Fibroblast of the conjunctiva (primary cell): Measurements from ENCODE around the gene LRRC8C.

ENCODE experiments used
- DNase-seq: peaks from one replicate; pipeline ENCODE4 v3.0.0-alpha.2; 2010; ENCODE audit warnings: low read depth

LRRC8C gene

DNA sequence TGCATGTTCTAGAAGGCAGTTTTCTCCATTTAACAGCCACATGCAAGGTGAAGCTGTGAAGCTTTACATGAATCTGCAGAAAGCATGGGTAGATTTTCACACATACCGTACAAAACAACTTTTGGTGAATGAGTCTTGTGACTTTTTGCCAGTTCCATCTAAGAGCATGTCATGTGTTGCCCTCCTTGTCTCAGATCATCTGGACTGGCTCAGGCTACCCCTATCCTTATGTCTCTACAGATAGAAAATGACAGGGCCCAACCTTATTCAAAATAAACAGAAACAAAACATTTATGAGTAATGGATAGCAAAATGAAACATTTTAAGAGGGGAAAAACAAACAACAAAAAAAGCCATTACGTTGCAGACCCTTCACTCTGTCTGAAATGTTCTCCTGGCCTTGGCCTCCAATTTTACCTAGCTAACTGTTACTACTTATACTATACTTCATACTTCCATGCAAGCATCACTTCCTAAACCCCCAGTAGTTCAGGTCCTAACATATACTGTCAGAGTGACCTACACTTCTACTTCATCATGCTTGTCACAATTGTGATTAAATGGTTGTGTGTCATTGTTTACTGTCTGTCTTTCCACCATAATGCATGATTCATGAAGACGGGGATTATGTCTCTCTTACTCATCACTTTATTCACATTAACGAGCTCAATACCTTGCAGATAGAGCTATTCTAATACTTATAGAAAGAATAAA, 39.0 kb downstream of the LRRC8C start:
- DNase-seq: no peak

DNA sequence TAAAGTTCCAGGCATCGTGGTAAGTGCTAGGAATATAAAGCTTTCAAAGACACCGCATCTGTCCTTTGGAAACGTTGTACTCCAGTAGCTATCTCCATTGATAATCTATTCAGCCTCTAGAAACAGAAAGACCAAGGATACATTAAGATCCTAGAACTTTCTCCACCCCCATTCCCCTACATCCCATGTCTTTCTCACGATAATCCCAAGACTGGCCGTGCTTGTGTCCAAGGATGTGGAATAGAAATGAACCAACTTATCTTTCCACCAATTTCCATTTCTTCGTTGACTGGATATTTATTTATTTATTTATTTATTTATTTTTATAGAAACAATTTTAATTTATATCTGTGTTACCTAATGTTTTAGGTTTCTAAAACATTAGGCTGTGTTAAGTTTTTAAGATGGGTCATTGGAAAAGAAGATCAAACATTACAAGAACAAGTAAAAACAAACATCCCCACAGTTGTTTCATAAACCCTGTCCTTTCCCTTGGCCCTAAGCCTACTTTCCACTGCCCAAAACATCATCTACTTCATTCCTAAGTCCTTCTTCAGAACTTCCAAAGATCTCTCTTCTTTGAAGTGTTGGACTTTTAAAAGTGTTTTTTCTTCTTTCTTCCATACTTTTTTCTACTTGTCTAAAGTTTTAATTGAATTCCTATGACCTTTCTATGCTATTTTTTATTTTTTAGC, 39.7 kb downstream of the LRRC8C start:
- DNase-seq: peak; percentile 13

DNA sequence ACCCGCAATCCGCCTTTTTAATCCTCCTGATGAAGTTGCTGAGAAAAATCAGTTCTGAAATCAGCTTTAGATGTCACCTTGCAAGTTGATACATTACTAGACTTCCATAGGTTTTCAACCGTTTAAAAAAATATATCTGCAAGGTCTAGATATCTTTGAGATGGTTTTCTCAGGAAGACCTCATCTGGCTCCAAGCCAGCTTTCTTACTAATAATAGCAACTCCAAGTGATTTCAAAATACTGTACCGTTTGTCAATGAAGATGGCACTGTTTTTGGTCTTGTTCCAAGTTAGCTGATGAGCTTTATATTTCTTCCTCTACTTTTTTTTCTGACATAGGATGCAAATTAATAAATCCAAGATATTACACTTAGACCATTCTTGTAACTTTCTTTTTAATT, 40.3 kb downstream of the LRRC8C start:
- no peak for DNase-seq

DNA sequence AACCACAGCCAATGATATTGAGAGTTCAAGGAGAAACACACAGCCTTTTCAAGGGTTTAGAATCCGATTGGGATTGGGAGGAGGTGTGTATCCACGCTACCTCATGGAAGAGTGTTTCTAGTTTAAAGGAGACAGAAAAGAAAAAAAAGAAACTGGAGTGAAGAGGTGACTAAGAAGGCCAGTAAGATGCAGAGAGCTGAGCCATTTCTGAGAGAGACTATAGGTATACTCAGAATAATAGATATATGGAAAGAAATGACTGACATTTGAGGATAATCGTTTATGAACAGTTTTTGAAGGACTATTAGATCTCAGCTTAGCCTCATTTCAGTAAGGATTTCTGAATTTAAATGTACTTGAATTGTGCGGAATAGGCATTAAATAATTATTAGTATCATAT, 42.8 kb downstream of the LRRC8C start:
- DNase-seq: no peak

DNA sequence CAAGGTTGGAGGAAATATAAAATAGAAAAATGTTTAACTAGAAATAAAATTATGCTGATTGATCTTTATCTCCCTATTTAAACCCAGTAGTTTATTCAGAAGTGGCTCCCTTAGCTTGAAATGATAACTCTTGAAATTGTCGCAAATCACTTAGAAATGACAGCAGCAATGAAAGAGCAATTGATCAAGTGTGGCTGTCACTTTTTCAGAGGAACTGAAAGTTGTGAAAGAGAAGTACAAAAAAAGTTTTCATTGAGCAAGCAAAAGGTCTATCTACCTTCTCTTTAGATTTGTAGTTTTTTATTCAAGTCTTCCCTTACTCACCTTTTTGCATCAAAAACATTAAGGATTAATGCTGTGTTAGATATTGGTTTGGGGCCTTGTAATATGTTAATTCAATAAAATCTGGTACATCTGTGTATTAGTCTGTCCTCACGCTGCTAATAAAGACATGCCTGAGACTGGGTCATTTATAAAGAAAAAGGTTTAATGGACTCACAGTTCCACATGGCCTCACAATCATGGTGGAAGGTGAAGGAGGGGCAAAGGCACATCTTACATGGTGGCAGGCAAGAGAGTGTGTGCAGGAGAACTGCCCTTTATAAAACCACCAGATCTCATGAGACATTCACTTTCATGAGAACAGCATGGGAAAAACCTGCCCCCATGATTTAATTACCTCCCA, 48.3 kb downstream of the LRRC8C start:
- no peak for DNase-seq

DNA sequence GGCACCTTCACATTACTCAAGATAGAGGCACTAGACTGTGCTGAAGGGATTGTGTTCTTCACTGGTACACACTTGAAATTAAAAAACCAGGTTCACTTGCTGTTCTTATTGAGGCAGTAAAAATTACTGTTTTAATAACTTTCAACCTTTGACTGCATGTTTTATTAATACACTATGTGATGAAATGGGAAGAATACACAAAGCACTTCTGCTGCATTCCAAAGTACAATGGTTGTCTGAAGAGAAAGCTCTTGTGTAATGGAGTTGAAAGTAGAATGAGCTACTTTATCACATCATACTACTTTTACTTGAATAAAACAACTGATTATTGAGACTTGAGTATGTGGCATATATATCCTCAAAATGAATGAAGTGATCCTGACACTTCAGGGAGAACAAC, 49.7 kb downstream of the LRRC8C start:
- no peak for DNase-seq

DNA sequence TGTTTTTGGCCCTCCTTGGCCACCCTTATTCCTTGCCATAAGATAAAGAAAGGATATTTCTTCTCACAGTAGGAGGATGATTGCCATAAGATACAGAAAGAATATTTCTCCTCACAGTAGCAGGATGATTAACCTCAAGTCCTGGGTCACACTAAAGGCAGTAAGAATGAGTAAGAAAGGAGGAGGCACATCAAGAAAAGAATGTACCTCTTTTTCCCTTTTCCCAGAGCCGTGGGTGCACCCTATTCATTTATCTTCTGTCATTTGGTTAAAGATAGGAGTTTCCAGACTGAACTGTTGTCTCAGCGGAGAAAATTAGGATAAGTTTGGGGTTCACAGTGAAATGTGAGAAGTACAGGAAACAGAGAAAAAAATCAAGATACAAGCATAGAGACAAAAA, 52.5 kb downstream of the LRRC8C start:
- DNase-seq: no peak

DNA sequence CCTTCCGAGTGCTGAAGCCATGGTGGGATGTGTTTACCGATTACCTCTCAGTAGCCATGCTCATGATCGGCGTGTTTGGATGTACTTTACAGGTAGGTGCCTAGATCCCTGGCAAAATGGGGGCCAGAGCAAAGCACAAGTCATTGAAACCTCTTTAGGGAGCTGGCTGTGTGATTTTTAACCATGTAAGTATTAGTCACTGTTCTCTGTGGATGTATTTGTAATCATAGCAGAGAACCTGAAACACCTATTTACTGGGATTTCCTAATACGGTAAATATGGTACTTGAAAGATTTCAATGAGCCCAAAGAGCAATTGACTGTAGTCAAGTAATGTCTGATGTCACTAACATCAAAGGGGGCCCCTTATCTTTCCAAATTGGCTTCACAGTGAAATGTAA, 53.6 kb downstream of the LRRC8C start:
- DNase-seq: no peak

DNA sequence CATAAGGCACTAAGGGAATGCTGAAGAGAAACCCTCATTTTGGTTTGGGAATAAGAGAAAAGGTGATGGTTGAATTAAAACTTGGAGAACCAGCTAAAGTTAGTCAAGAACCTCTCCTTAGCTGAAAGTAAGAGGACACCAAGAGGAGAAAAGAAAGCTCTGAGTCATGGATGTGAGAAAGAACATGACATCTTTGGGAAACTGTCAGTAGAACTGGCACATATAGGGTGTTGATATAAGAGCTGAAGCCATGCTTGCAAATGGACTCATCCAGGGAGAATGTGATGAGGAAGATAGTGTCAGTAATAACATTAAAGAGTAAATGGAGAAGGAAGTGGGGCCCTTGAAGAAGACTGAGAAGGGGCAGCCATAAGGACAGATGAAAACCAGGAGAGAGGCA, 54.3 kb downstream of the LRRC8C start:
- DNase-seq: no peak

DNA sequence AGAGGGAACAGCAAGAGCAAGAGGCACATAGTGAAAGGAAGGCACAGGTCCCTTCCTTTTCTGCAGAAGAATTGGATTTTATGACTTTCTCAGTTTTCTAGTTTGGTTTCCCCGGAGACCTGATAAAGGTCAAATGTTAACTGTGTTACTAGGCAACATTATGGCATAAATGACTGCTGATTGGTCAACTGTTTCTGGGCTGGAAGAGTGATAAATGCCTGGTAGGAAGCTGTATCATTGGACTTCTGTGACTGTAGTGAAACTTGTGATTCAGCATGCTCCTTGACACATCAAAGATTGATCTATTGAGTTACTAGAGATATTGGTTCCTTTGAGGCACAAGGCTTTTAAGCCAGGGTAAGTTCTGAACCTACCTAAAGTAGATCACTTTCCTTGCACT, 55.7 kb downstream of the LRRC8C start:
- DNase-seq: no peak

DNA sequence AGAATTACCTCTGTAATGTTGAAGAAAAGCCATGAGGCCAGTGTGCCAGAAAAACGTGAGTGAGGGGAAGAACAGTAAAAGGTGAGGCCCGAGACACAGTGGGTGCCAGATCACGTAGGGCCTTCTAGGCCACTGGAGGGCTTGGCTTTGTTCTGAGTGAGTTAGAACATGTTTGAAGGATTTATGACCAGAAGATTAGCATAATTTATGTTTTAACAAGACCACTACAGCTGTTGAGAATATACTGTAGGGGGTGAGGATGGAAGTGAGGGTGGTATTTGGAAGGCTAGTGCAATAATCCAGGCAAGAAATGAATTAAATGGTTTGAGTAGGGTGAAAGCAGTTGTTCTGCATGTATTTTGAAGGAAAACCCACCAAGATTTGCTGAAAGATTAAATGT, 56.3 kb downstream of the LRRC8C start:
- no peak for DNase-seq

DNA sequence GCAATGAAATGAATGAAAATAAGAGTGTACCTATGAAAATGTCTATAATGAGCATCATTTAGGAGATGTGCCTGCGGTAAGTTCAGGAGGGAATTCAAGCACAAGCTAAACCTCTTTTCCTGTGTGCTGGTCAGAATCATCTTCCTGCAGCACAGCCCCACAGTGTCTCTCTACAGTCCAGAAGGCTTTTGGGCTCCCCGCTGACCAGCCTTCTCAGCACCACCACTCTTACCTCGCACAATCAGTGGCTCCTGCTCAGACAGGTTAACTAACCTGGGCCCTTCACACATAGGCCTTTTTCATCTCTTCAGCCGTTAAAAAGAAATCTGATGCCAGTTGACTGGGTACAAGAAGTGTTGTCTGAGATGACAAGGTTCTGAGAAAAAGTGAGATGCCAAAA, 57.7 kb downstream of the LRRC8C start:
- no peak for DNase-seq

DNA sequence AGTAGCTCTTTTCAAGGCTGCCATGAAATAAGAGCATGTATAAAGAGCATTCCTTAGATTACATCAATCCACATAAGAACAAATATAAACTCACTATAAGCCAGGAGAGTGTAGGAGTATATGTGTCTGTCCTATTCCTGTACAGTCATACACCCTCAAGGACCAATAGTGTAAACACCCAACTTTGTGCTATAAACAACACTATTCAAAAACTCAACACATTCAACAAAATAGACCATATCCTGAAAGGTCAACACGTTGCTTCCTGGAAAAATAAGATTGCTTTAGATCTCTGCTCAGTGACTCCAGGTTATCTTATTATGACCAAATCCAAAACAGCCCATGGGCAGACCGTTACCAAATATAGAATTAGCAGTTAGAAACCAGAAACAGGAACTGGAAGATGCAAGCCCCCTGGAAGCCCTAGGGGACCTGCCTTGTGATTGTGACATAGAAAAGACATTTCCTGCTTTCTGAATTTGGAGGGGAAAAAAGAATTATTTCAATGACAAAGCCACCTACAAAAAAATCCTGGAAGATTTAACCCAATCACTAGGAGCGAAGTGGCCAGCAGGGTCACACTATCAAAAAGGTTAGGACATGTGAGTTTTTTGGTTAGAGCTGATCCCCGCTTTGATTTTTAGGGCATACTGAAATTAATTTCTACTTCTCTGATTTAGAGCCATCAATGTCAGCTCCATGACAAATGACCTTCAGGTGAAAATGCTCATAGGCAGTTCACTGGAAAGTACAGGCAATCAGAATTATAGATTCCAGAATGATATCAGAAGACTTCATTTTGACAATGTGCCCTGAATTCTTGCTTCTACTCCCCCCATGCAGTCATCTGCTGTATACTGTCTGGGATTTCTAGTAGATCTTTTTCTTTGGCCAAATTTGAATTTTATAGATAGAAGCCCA, 59.9 kb downstream of the LRRC8C start:
- no peak for DNase-seq

DNA sequence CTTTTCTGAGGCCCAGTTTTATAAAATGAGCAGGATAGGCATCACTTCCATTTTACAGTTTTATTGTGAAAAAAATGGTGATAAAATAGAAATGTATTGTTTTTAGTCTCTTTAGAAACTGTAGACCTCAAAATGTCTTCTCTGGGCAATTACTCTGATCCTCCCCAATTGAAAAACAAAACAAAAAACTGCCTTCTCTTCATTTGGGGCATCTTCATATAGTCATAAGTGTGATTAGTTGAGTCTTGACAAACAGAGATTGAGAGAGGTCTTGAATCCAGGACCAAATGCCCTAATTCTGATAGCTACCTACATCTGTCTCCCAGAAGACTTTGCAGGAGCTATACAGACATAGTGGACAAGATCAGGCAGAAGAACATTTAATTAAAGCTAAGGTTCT, 62.9 kb downstream of the LRRC8C start:
- no peak for DNase-seq

DNA sequence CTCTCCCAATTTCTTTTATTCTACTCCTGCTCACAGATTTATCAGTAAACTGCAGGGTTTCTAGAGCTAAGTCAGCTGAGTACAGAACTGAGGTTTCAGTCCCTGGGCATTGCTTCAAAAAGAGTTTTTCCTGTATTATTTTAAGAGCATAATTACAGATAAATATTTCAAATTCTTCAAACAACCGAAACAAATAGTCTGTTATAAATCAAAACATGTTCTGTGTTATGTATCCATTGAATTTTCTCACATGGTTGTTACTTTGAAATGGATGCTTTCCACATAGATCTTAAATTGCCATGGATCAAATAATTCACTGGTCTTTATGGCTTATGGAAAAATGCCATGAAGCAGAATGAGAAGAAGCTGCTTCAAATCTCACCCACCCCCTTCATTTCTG, 64.5 kb downstream of the LRRC8C start:
- DNase-seq: no peak

DNA sequence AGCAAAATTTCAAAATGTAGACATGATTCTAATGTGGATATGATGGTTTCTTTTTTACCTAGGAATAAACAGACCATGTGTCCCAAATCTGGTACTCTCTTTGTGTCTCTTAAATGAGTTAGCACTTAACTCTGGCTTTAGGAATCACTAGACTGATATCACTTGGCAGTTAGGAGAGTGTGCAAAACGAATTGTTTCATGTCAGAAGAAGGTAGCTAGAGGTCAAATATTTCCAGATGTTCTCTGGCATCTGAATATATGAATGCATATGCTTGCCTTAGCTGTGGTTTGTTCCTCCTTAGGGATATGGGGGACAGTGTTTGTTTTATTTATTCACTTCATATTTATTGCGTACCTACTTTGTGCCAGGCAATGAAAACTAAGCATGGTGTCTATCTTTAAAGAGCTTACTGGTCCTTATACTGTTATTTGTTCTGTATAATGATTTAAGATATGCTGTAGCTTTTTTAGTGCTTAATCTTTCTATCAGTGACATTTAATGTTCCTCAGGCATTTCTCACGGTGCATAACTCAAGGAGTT, 65.2 kb downstream of the LRRC8C start:
- no peak for DNase-seq

DNA sequence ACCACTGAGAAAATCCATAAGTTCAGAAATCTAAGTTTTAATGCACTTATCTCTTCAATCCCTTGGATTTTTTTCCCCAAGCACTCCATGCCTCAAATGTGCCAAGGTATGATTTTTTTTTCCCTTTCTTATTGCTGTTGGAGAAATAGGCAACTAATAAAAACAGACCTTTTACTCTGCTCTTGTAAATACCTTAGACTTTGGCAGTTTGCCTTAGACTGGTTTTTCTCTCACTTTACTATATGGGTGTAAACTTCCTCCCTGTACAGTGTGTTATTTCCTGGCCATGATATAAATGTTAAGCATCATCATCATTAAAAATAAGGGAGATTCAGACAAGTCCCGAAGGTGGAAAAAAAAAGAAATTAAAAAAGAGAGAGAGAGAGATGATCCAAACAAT, 65.7 kb downstream of the LRRC8C start:
- DNase-seq: no peak

DNA sequence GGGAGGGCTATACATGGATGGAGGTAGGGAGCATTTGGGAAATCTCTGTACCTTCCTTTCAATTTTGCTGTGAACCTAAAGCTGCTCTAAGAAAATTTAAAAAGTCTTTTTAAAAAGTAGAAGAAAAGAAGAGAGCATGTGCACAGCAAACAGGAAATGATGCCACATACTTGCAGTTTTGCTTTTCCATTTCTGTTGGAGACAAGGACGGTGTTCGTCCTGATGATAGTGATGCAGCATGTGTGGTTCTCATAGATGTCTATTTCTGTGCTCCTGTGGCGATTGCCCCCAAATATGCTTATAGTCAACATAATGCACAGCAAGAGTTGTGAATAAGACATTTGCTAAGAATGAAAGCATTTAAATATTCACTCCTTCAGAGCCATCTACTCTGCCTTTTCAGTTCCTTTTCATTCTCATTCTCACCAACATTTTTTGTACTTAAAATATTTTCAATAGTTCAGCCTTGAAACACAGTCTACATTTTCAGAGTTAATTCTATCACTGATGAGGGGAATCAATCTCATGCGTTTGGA, 66.6 kb downstream of the LRRC8C start:
- DNase-seq: no peak

DNA sequence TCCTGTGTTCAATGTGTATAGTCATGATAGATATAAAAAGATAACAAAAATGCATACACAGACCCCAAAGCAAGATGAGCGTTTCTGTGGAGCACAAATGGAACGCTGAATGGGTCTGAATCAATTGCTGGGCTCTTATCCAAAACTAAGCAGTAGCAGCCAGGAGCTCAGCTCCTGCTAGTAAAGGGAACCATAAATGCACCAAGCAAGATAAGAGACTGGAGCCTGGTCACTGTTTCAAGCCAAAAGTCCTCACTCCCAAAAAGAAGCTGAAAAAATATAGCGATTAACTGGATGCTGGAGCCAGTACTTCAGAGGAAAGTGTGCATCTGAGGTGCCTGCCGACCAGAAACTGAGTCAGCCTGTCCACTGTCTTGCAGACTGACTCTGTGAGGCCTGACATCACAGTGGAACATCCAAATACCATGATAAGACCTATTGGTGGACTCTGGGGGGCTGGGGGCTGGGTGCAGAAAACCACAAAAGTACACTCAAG, 68.9 kb downstream of the LRRC8C start:
- no peak for DNase-seq

DNA sequence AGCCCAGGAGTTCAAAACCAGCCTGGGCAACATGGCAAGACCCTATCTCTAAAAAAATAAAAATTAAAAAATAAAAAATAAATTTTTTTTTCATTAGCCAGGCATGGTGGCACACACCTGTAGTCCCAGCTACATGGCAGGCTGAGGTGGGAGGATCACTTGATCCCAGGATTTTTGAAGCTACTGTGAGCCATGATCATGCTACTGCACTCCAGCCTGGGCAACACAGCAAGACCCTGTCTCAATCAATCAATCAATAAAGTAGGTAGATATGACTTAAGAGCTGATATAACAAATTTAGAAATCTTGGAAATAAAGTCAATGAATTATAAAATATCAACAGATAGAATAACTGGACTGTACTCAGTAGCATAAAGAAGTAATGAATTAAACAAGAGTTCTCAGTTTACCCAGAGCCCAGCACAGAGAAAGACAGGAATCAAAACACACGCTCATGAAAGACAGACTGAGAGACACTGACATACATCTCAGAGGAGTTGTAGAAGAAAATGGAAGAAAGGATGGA, 69.7 kb downstream of the LRRC8C start:
- no peak for DNase-seq

DNA sequence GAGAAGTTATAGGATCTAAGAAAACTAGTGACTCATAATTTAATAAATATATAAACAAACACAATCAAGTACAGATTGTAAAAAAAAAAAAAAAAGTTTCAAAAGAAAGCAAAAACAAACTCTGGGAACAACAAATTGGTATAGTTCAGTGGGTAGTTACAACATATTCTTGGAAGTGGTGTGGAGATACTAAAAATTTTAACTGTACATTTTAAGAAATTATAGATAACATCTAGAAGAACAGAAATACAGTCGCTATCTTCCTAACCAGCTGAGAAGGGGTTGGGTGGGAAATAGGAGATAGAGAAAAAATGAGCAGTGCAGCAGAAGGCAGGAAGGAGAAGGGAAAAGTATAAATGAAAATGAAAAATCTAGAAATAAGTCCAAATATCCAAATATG, 70.5 kb downstream of the LRRC8C start:
- no peak for DNase-seq
